Stomach (tissue), 4 donors: Measurements from ENCODE around the gene TBX21.

Source experiments
- CTCF ChIP-seq, 7 experiments: fragments of 450-650 bp in 4 of 7; fragments of 200-600 bp in 3 of 7; sonication (generic) in 3 of 7; IDR thresholded peaks; one replicate each; pipeline ENCODE4 v1.5.1; 2016 to 2019; ENCODE audit warnings: antibody characterized with exemption in 7 of 7, control low read depth in 2 of 7, mild to moderate bottlenecking in 1 of 7
- EP300 ChIP-seq: sonication (generic); formaldehyde crosslinking; IDR thresholded peaks from one replicate; pipeline ENCODE4 v1.6.1; 2017; ENCODE audit warnings: antibody characterized with exemption
- POLR2A ChIP-seq, 4 donors: fragments of 450-650 bp; IDR thresholded peaks; one replicate each; pipeline ENCODE4 v1.6.1; 2016; ENCODE audit warnings: antibody characterized with exemption in 4 of 4, control low read depth in 2 of 4, mild to moderate bottlenecking in 1 of 4, moderate library complexity in 1 of 4
- POLR2AphosphoS5 ChIP-seq, 3 donors: sonication (generic); formaldehyde crosslinking; IDR thresholded peaks; one replicate each; pipeline ENCODE4 v1.6.1; 2016; ENCODE audit warnings: antibody characterized with exemption in 3 of 3

GRCh38 chr17:47687748-47688147 is 45.3 kb upstream of the TBX21 start:
- TF ChIP-seq CTCF (IDR thresholded peaks at IDR 0.05) (no peak), POLR2AphosphoS5 (IDR thresholded peaks at IDR 0.05) (no peak), POLR2A (IDR thresholded peaks at IDR 0.05) (no peak), EP300 (no peak)
